Activated T-helper 17 cell treated with anti-CD3 and anti-CD28 coated beads, Interleukin-2, amount 50 U/mL, for 72 hours (primary cell): ENCODE data around the gene FASTKD3. TPM values are rescaled to one million over a fixed set of nuclear protein-coding genes. Genes with fewer than 3 reads are reported as not detected.
A peak's percentile ranks its signal among the peaks of the same experiment; 100 is the strongest.

Experiments used
- ATAC-seq: fragments of 150-1000 bp; cut with Tn5 transposase; replicated peaks from 2 replicates; pipeline ENCODE4 v1.10.0; 2021; ENCODE audit warnings: mild to moderate bottlenecking, moderate library complexity
- H3K27ac Mint-ChIP-seq: one replicate; pipeline ENCODE4 v1.8.0; 2022; ENCODE audit warnings: mixed read lengths
- H3K27me3 Mint-ChIP-seq: one replicate; pipeline ENCODE4 v1.8.0; 2022; ENCODE audit warnings: mixed read lengths
- H3K36me3 Mint-ChIP-seq: one replicate; pipeline ENCODE4 v1.8.0; 2022; ENCODE audit warnings: low read depth, mild to moderate bottlenecking, mixed read lengths
- H3K4me1 Mint-ChIP-seq: one replicate; pipeline ENCODE4 v1.8.0; 2022; ENCODE audit warnings: mixed read lengths
- H3K4me3 Mint-ChIP-seq: one replicate; pipeline ENCODE4 v1.8.0; 2022; ENCODE audit warnings: mild to moderate bottlenecking, mixed read lengths
- H3K9me3 Mint-ChIP-seq: one replicate; pipeline ENCODE4 v1.8.0; 2022; ENCODE audit warnings: mixed read lengths
- total RNA-seq, 2 donors: library from RNA; stranded (reverse); gene quantifications; one replicate each; pipeline ENCODE4 v1.2.3, GENCODE V29; 2022

FASTKD3 gene
- total RNA-seq, 2 donors from 2014 or later: 7.9 to 13.4 TPM

GRCh38 chr5:7849681-7850394, 19.0 kb downstream of the FASTKD3 start:
- H3K4me3 Mint-ChIP-seq: peak overlapping the region; percentile 55
- ATAC-seq: peak; percentile 33
- H3K9me3 Mint-ChIP-seq: peaks cover 4% of the 10 kb centered on the region
- H3K4me1 Mint-ChIP-seq: peaks cover 9% of the 10 kb centered on the region
- H3K36me3 Mint-ChIP-seq: no peaks in the 10 kb centered on the region
- no peak overlapping the region for H3K27ac Mint-ChIP-seq
- H3K27me3 Mint-ChIP-seq: peaks cover 17% of the 10 kb centered on the region

GRCh38 chr5:7848296-7848695, 20.5 kb downstream of the FASTKD3 start:
- Mint-ChIP-seq H3K4me1 (peaks cover 9% of the 10 kb centered on the region), H3K27me3 (peaks cover 27% of the 10 kb centered on the region), H3K4me3 (no peak overlapping the region), H3K9me3 (peaks cover 3% of the 10 kb centered on the region), H3K36me3 (no peaks in the 10 kb centered on the region), H3K27ac (no peak overlapping the region)
- ATAC-seq: no peak

- no peak overlapping the region for H3K4me3 Mint-ChIP-seq
- H3K27ac Mint-ChIP-seq: no peak overlapping the region
- ATAC-seq: no peak
- no peaks in the 10 kb centered on the region for H3K9me3 Mint-ChIP-seq
- H3K36me3 Mint-ChIP-seq: no peaks in the 10 kb centered on the region
- H3K4me1 Mint-ChIP-seq: peaks cover 3% of the 10 kb centered on the region
- peaks cover 33% of the 10 kb centered on the region for H3K27me3 Mint-ChIP-seq
Observed at GRCh38 chr5:7846327-7846726, 22.5 kb downstream of the FASTKD3 start.

- Mint-ChIP-seq H3K27me3 (peaks cover 38% of the 10 kb centered on the region), H3K9me3 (no peaks in the 10 kb centered on the region), H3K36me3 (no peaks in the 10 kb centered on the region), H3K4me3 (no peak overlapping the region), H3K4me1 (no peaks in the 10 kb centered on the region), H3K27ac (no peak overlapping the region)
- no peak for ATAC-seq
Observed at GRCh38 chr5:7845557-7845956, 23.3 kb downstream of the FASTKD3 start.

GRCh38 chr5:7844901-7845300, 23.9 kb downstream of the FASTKD3 start:
- peaks cover 44% of the 10 kb centered on the region for H3K27me3 Mint-ChIP-seq

GRCh38 chr5:7842531-7842930, 26.3 kb downstream of the FASTKD3 start:
- Mint-ChIP-seq H3K36me3 (no peaks in the 10 kb centered on the region), H3K4me3 (no peak overlapping the region), H3K27me3 (peaks cover 39% of the 10 kb centered on the region), H3K9me3 (peaks cover 3% of the 10 kb centered on the region), H3K27ac (no peak overlapping the region), H3K4me1 (no peaks in the 10 kb centered on the region)
- ATAC-seq: no peak

More at GRCh38 chr5:7844901-7845300, 23.9 kb downstream of the FASTKD3 start:
- H3K9me3 Mint-ChIP-seq: peaks cover 3% of the 10 kb centered on the region
- H3K4me3 Mint-ChIP-seq: no peak overlapping the region
- ATAC-seq: no peak
- no peaks in the 10 kb centered on the region for H3K36me3 Mint-ChIP-seq
- H3K27ac Mint-ChIP-seq: no peak overlapping the region
- no peaks in the 10 kb centered on the region for H3K4me1 Mint-ChIP-seq

GRCh38 chr5:7837403-7837802, 31.4 kb downstream of the FASTKD3 start:
- peaks cover 25% of the 10 kb centered on the region for H3K27me3 Mint-ChIP-seq
- H3K36me3 Mint-ChIP-seq: no peaks in the 10 kb centered on the region
- peaks cover 3% of the 10 kb centered on the region for H3K9me3 Mint-ChIP-seq
- no peak overlapping the region for H3K4me3 Mint-ChIP-seq
- H3K4me1 Mint-ChIP-seq: no peaks in the 10 kb centered on the region
- H3K27ac Mint-ChIP-seq: no peak overlapping the region
- no peak for ATAC-seq

GRCh38 chr5:7834982-7835381, 33.8 kb downstream of the FASTKD3 start:
- Mint-ChIP-seq H3K27ac (no peak overlapping the region), H3K36me3 (no peaks in the 10 kb centered on the region), H3K9me3 (peaks cover under 1% of the 10 kb centered on the region), H3K4me1 (no peaks in the 10 kb centered on the region), H3K27me3 (peaks cover 10% of the 10 kb centered on the region), H3K4me3 (no peak overlapping the region)
- no peak for ATAC-seq

- H3K27ac Mint-ChIP-seq: no peak overlapping the region
- H3K4me3 Mint-ChIP-seq: no peak overlapping the region
Observed at GRCh38 chr5:7828269-7828668, 40.6 kb downstream of the FASTKD3 start.

GRCh38 chr5:7827610-7828009, 41.2 kb downstream of the FASTKD3 start:
- Mint-ChIP-seq H3K27me3 (peaks cover 23% of the 10 kb centered on the region), H3K36me3 (no peaks in the 10 kb centered on the region), H3K9me3 (no peaks in the 10 kb centered on the region), H3K27ac (no peak overlapping the region), H3K4me3 (no peak overlapping the region), H3K4me1 (no peaks in the 10 kb centered on the region)
- ATAC-seq: no peak

More at GRCh38 chr5:7828269-7828668, 40.6 kb downstream of the FASTKD3 start:
- Mint-ChIP-seq H3K27me3 (peaks cover 17% of the 10 kb centered on the region), H3K36me3 (no peaks in the 10 kb centered on the region), H3K9me3 (no peaks in the 10 kb centered on the region), H3K4me1 (no peaks in the 10 kb centered on the region)
- no peak for ATAC-seq

- no peaks in the 10 kb centered on the region for H3K4me1 Mint-ChIP-seq
- H3K27ac Mint-ChIP-seq: no peak overlapping the region
- no peak overlapping the region for H3K4me3 Mint-ChIP-seq
- H3K27me3 Mint-ChIP-seq: peaks cover 30% of the 10 kb centered on the region
- H3K9me3 Mint-ChIP-seq: no peaks in the 10 kb centered on the region
- no peaks in the 10 kb centered on the region for H3K36me3 Mint-ChIP-seq
- ATAC-seq: no peak
Observed at GRCh38 chr5:7825630-7826029, 43.2 kb downstream of the FASTKD3 start.

GRCh38 chr5:7824995-7825394, 43.8 kb downstream of the FASTKD3 start:
- Mint-ChIP-seq H3K36me3 (no peaks in the 10 kb centered on the region), H3K9me3 (no peaks in the 10 kb centered on the region), H3K27ac (no peak overlapping the region), H3K4me3 (no peak overlapping the region), H3K27me3 (peaks cover 30% of the 10 kb centered on the region), H3K4me1 (no peaks in the 10 kb centered on the region)
- ATAC-seq: no peak

GRCh38 chr5:7823594-7823993, 45.2 kb downstream of the FASTKD3 start:
- no peaks in the 10 kb centered on the region for H3K36me3 Mint-ChIP-seq
- H3K27ac Mint-ChIP-seq: no peak overlapping the region
- no peaks in the 10 kb centered on the region for H3K4me1 Mint-ChIP-seq
- H3K9me3 Mint-ChIP-seq: no peaks in the 10 kb centered on the region
- H3K4me3 Mint-ChIP-seq: no peak overlapping the region
- no peak for ATAC-seq
- H3K27me3 Mint-ChIP-seq: peaks cover 38% of the 10 kb centered on the region

GRCh38 chr5:7822449-7822848, 46.4 kb downstream of the FASTKD3 start:
- H3K4me3 Mint-ChIP-seq: no peak overlapping the region
- H3K4me1 Mint-ChIP-seq: no peaks in the 10 kb centered on the region
- peaks cover 36% of the 10 kb centered on the region for H3K27me3 Mint-ChIP-seq
- H3K9me3 Mint-ChIP-seq: no peaks in the 10 kb centered on the region
- no peaks in the 10 kb centered on the region for H3K36me3 Mint-ChIP-seq
- no peak for ATAC-seq
- H3K27ac Mint-ChIP-seq: no peak overlapping the region

GRCh38 chr5:7816535-7816901, 52.3 kb downstream of the FASTKD3 start:
- Mint-ChIP-seq H3K36me3 (no peaks in the 10 kb centered on the region), H3K27ac (no peak overlapping the region), H3K9me3 (no peaks in the 10 kb centered on the region), H3K4me1 (no peaks in the 10 kb centered on the region), H3K4me3 (no peak overlapping the region), H3K27me3 (peaks cover 40% of the 10 kb centered on the region)
- no peak for ATAC-seq
